PC-9 (cell line): ENCODE results near the gene C3orf80. TPM values are rescaled to one million over a fixed set of nuclear protein-coding genes. Genes with fewer than 3 reads are reported as not detected.
A peak's percentile ranks its signal among the peaks of the same experiment; 100 is the strongest.

Experiments
- BruUV-seq: library from RNA; stranded (reverse); fragments of 400-500 nt; replicated peaks from 2 replicates; lab custom pipeline; 2021; lab: Mats Ljungman, UMichigan
- CTCF ChIA-PET: fragments of 300-600 bp; sonication (Branson Sonifier 250); formaldehyde crosslinking; loops from one replicate; lab custom pipeline; 2022; ENCODE audit warnings: antibody characterized with exemption; lab: Charles Lee
- POLR2A ChIA-PET: fragments of 300-600 bp; sonication (Branson Sonifier 250); formaldehyde crosslinking; loops from one replicate; lab custom pipeline; 2022; ENCODE audit warnings: antibody characterized with exemption; ENCODE audit not compliant: unreplicated experiment; lab: Charles Lee
- DNase-seq, 2 experiments: peaks; one replicate each; pipeline versions ENCODE4 v3.0.0 to v3.0.0-alpha.2; 2015 to 2022; ENCODE audit warnings: mixed read lengths in 1 of 2
- H2AFZ ChIP-seq: fragments of 200-600 bp; sonication (generic); 2 replicates; pipeline ENCODE4 v1.8.1; 2017; ENCODE audit warnings: antibody characterized with exemption
- H3F3A ChIP-seq: fragments of 200-600 bp; sonication (generic); 2 replicates; pipeline ENCODE4 v1.8.1; 2017; ENCODE audit warnings: antibody characterized with exemption, mild to moderate bottlenecking, low read depth; ENCODE audit not compliant: insufficient read depth
- H3K27ac ChIP-seq: fragments of 200-600 bp; sonication (generic); 2 replicates; pipeline ENCODE4 v1.6.1; 2016; ENCODE audit warnings: mixed run types
- H3K27me3 ChIP-seq: fragments of 200-600 bp; sonication (generic); 2 replicates; pipeline ENCODE4 v1.6.1; 2016; ENCODE audit warnings: low read depth, mixed run types; ENCODE audit not compliant: insufficient read depth
- H3K36me3 ChIP-seq: fragments of 200-600 bp; sonication (generic); 2 replicates; pipeline ENCODE4 v1.6.1; 2016; ENCODE audit warnings: low read depth, mixed run types
- H3K4me1 ChIP-seq: fragments of 200-600 bp; sonication (generic); replicated peaks from 2 replicates; pipeline ENCODE4 v1.6.1; 2016; ENCODE audit warnings: mixed run types; ENCODE audit not compliant: insufficient read depth
- H3K4me2 ChIP-seq: fragments of 200-600 bp; sonication (generic); 2 replicates; pipeline ENCODE4 v1.6.1; 2017; ENCODE audit warnings: mixed run types
- H3K4me3 ChIP-seq: fragments of 200-600 bp; sonication (generic); 2 replicates; pipeline ENCODE4 v1.6.1; 2016; ENCODE audit warnings: mixed run types
- H3K79me2 ChIP-seq: fragments of 200-600 bp; sonication (generic); 2 replicates; pipeline ENCODE4 v1.6.1; 2017; ENCODE audit warnings: low read depth, mixed run types
- H3K9me2 ChIP-seq: fragments of 200-600 bp; sonication (generic); 2 replicates; pipeline ENCODE4 v1.8.1; 2017; ENCODE audit warnings: mild to moderate bottlenecking; ENCODE audit not compliant: insufficient read depth
- H3K9me3 ChIP-seq: fragments of 200-600 bp; sonication (generic); 2 replicates; pipeline ENCODE4 v1.8.1; 2016; ENCODE audit warnings: low read depth; ENCODE audit not compliant: insufficient read depth
- H4K20me1 ChIP-seq: fragments of 200-600 bp; sonication (generic); 2 replicates; pipeline ENCODE4 v1.8.1; 2017; ENCODE audit not compliant: insufficient read depth
- CTCF ChIP-seq: fragments of 200-600 bp; sonication (generic); conservative IDR thresholded peaks from 2 replicates; pipeline ENCODE4 v1.6.1; 2017; ENCODE audit warnings: mixed run types, antibody characterized with exemption, mild to moderate bottlenecking, moderate library complexity
- EZH2 ChIP-seq: fragments of 200-600 bp; sonication (generic); IDR thresholded peaks from 2 replicates; pipeline ENCODE4 v1.8.0; 2017; ENCODE audit warnings: antibody characterized with exemption, low read depth
- intact Hi-C: fragments of 100-400 bp; cut with micrococcal nuclease; formaldehyde crosslinking; loops from one replicate; pipeline ENCODE4 v1.10.0; 2022; ENCODE audit not compliant: unreplicated experiment
- total RNA-seq: library from RNA; stranded (reverse); gene quantifications from 2 replicates; pipeline ENCODE4 v1.2.3, GENCODE V29; 2021

Gene C3orf80
- total RNA-seq, 1 experiment from 2014 or later: not detected

GRCh38 chr3:160224256-160224655, 966 bp upstream of the C3orf80 start:
- peaks cover 8% of the 10 kb centered on the region; the same call in 1 of the 2 replicates for H3K27me3 ChIP-seq
- no peak for TF ChIP-seq CTCF
- no peak for TF ChIP-seq EZH2
- H3K9me2 ChIP-seq: no peaks in the 10 kb centered on the region
- no peaks in the 10 kb centered on the region for H3K4me1 ChIP-seq
- H3F3A ChIP-seq: peaks cover 5% of the 10 kb centered on the region
- H4K20me1 ChIP-seq: no peaks in the 10 kb centered on the region
- no peak for DNase-seq
- H3K4me3 ChIP-seq: no peak overlapping the region
- intact Hi-C loops: loop anchor here (10.0 kb wide), 1 partner anchor 189 kb away; no protein-coding TSS in a partner anchor
- CTCF ChIA-PET: no interaction called here
- H3K4me2 ChIP-seq: no peak overlapping the region
- no peaks in the 10 kb centered on the region for H3K79me2 ChIP-seq
- no peaks in the 10 kb centered on the region for H3K9me3 ChIP-seq
- BruUV-seq: no TSS peak
- no peak overlapping the region for H3K27ac ChIP-seq
- POLR2A ChIA-PET: no interaction called here
- no peak overlapping the region for H2AFZ ChIP-seq
- H3K36me3 ChIP-seq: no peaks in the 10 kb centered on the region

GRCh38 chr3:160224811-160225175, 429 bp upstream of the C3orf80 start:
- Histone ChIP-seq H3K27me3 (peaks cover 8% of the 10 kb centered on the region; the same call in 1 of the 2 replicates), H2AFZ (peak overlapping the region; percentile 86)
- intact Hi-C loops: loop anchor here (10.0 kb wide), 1 partner anchor 190 kb away; no protein-coding TSS in a partner anchor

GRCh38 chr3:160226026-160226907, 1.0 kb downstream of the C3orf80 start:
- Histone ChIP-seq H3K9me3 (no peaks in the 10 kb centered on the region), H3K36me3 (no peaks in the 10 kb centered on the region), H3K4me3 (peak overlapping the region; percentile 77; the same call in 1 of the 2 replicates), H3F3A (peaks cover 5% of the 10 kb centered on the region), H3K27ac (no peak overlapping the region), H3K79me2 (no peaks in the 10 kb centered on the region), H3K4me2 (peak overlapping the region; percentile 86; the same call in 1 of the 2 replicates), H3K27me3 (peaks cover 8% of the 10 kb centered on the region; the same call in 1 of the 2 replicates), H2AFZ (no peak overlapping the region; the same call in 1 of the 2 replicates), H4K20me1 (no peaks in the 10 kb centered on the region), H3K9me2 (no peaks in the 10 kb centered on the region), H3K4me1 (no peaks in the 10 kb centered on the region)
- no TSS peak for BruUV-seq
- no peak for TF ChIP-seq CTCF
- no peak for TF ChIP-seq EZH2
- ChIA-PET POLR2A (no interaction called here), CTCF (no interaction called here)
- intact Hi-C loops: loop anchor here (10.0 kb wide), 1 partner anchor 191 kb away; no protein-coding TSS in a partner anchor
- DNase-seq: no peak

More at GRCh38 chr3:160224811-160225175, 429 bp upstream of the C3orf80 start:
- peak overlapping the region; percentile 86 for H3K4me2 ChIP-seq
- H3F3A ChIP-seq: peaks cover 5% of the 10 kb centered on the region
- no peaks in the 10 kb centered on the region for H3K4me1 ChIP-seq
- no peak for TF ChIP-seq EZH2
- TF ChIP-seq CTCF: no peak
- no peaks in the 10 kb centered on the region for H4K20me1 ChIP-seq
- no peak overlapping the region for H3K27ac ChIP-seq
- H3K9me3 ChIP-seq: no peaks in the 10 kb centered on the region
- no peaks in the 10 kb centered on the region for H3K9me2 ChIP-seq
- DNase-seq: no peak
- H3K4me3 ChIP-seq: peak overlapping the region; percentile 77; the same call in 1 of the 2 replicates
- no peaks in the 10 kb centered on the region for H3K36me3 ChIP-seq
- POLR2A ChIA-PET: no interaction called here
- CTCF ChIA-PET: no interaction called here
- BruUV-seq: no TSS peak
- no peaks in the 10 kb centered on the region for H3K79me2 ChIP-seq
